Amniotic stem cell (primary cell): ENCODE data around the gene CFAP206.
"Not testable (repeated sequence)": the region's sequence is repeated elsewhere in the genome, so short reads cannot be mapped to it uniquely, and the experiment has no call there.

Experiments used
- DNase-seq: peaks from one replicate; lab custom pipeline; 2025; lab: John Stamatoyannopoulos, UW

The CFAP206 gene

DNA sequence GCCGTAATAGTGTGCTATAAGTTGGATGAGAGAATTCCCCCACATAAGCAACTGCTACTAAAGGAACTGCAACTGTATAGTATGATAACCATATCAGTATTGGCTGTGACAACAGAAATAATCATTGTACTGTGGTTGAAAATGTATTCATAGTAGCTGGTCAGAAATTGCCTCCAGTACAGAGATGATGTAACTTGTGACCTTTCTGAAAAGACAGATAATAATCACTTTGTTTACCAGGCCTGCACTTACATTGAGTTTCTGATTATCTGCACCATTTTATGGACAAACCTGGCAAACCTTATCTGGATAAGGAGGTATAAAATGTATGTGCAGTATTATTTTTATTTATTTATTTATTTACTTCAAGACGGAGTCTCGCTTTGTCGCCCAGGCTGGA, 19.0 kb downstream of the CFAP206 start:
- DNase-seq = no peak

DNA sequence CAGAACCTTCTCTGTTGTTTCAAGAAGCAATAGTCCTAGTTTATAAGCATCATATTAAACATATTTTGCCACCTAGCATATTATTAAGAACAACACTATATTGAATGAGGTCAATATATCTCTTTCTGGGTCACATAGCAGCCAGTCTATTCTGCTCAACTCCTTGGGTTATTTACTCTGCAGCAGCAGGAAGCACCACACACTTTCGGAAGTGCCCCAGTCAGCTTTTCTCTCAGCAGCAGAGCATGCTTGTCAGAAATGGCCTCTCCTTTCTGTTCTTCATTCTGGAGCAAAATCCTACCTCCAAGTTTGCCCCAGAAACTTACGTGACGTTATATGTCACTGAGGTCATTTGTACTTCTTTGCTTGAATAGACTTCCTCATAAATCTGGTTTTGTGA, 22.7 kb downstream of the CFAP206 start:
- no peak for DNase-seq

DNA sequence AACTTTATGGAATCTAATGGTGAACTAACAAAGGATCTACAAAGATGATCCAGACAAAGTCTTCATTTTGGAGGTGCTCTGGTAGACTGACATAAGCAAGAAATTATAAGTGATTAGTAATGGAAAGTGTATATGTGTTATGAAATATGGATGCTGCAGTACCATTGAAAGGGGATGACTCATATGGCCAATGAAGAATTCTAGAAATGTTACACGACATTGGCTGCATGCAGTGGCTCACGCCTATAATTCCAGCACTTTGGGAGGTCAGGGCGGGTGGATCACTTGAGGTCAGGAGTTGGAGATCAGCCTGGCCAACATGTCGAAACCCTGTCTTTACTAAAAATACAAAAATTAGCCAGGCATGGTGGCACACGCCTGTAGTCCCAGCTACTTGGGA, 23.5 kb downstream of the CFAP206 start:
- no peak for DNase-seq

DNA sequence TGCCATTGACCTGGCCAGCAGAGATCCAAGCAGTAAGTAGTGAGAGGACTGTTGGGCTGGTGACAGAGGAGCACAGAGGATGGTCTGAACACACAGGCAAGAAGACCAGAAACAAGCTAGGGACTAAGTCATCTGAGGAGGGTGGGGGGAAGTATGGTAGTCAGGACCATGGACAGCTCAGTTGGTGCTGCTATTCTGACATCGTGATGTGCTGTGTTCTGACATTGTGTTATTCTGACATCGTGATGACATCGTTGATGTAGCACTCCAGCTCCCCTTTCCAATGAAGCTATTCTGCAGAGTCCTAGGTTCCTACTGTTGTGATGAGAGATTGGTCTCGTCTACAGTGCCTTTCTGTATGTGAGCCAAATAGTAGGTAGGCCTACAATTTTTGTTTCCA, 28.7 kb downstream of the CFAP206 start:
- DNase-seq = peak; percentile 8

DNA sequence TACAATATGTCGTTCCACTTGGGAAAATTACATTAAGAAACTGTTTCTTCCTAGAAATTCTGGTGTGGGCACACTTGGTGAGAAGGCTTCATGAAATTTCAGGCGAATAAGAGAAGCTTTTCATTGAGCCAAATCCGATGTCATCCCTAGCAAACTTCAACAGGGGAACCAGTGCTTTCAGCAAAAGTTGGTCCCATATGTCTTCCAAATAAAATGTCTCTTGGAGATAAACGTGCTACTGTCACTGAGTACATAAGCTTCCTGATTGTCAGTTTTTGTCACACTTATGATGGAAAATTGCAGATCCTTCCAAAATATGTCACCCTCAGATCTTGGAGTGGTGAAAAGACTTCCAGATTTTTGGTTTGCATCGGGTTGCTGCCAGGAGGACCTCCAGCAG, 33.9 kb downstream of the CFAP206 start:
- no peak for DNase-seq

DNA sequence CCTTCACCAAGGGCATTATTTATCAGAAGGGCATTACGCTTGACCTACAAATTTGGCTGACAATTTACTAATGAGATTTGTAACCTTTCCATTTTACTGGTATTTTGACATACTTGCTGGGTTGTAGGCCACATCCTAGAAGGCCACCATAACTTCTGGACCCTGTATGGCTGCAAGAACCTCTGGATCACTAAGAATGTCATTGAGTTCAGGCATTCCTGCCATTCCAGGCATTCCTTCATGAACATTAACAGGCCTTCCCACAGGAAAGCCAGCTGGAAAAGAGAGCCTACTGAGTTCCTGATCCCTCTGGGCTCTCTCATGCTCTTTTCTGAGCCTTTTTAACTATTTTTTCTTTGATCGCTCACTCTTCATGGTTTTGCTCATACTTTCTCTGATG, 36.6 kb downstream of the CFAP206 start:
- DNase-seq = no peak

DNA sequence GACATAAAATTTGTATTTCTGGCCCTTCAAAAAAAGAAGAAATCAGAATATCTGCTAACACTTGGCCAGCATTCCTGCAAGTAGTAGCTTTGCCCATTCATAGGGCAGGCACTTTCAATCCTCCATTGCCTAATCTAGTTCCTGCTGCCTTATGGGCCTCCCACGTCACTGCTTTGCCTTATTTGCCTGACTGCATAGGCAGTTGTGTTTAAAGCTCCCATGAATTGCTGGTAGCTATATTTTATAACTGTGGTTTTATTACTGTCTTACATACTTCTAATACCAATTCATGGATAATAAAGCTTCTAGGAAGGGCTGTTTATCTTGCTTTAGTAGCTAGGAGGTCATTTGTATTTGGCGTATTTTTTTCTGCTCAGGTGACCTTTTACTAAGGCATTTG, 57.3 kb downstream of the CFAP206 start:
- DNase-seq = no peak

DNA sequence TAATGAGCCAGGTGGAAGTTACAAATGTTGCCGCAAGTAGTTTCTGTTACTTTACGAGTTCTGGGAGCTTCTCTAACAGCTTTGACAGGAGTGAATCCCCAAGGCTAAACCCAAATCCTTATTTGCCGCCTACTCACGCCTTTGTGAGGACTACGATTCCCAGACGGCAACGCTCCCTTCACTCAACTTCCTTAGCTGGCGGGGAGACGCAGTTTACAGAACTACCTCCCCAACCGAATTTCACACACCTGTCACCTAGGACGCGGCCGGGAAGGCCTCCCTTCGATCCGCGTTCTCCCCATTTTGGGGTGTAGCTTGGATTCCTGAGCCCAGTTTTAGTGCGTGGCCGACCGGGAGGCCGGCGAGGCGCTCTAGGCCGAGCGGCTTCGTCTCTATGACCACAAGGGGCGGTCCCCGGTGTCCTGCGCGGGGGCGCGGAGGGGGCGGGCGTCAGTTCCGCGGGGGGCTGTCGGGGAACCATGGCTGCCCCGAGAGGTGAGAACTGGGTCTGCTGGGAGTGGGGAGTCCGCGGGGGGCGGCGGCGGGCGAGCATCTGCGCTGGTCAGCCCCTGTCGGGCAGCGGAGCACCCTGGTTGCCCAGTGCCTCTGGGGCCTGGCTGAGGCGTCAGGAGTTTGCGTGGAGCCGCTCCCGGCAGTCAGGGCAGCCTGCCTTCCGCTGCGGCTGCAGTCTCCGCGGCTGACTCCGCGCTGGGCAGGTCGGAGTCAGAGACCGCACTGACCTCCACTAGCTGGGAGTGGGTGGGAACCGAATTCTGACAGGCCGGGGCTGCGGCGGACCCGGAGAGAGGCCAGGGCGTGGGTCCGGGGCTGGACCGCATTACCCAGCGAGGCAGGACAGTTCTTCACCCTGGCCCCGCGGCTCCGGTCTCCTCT, 65.0 kb downstream of the CFAP206 start, which contains the start of gene SLC35A1:
Gene SLC35A1 (plus strand): TSS at position 450 of the 894 bp plus-strand sequence. CDS start 30 bp downstream, at position 480.
- peak; percentile 71 for DNase-seq

DNA sequence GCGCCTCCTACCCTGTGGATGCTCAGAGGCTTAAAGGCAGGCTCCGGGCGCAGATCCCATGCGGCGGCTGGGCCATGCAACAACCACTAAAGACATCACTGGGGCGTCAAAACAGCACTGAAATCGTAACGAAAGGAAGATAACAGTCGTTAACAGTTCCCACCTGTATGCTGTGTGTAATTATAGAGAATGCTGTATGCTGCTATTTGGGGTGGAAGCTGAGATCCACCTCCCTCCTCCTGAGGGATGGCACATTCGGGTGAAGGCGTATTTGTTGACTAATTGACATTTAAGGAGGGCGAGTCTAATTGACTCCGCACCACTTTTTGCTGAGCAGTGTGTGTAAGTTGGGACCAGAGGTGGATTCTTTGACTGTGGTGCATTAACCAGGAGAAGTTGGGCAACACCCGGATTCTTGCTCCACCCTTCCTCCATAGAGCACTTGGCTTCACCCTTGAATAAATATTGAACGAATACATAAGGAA, 65.7 kb downstream of the CFAP206 start:
- DNase-seq = no peak

DNA sequence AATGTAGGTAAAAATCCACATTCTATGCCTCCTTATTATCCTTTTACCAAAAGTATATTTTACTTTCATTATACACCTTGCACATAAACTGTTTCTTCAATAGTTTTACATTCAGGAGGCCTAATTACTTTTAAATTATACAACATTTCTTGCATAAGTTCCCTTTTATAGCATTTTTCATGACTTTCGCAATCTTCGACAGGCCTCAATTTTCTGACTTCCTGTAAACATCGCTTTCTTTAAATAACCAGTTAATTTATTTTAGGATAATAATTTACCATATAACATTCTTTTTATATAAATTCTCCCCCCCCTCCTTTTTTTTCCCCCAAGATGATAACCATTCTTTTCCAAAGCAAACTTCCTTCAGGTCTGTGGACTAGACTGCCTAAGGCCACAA, 74.2 kb downstream of the CFAP206 start:
- DNase-seq = no peak

DNA sequence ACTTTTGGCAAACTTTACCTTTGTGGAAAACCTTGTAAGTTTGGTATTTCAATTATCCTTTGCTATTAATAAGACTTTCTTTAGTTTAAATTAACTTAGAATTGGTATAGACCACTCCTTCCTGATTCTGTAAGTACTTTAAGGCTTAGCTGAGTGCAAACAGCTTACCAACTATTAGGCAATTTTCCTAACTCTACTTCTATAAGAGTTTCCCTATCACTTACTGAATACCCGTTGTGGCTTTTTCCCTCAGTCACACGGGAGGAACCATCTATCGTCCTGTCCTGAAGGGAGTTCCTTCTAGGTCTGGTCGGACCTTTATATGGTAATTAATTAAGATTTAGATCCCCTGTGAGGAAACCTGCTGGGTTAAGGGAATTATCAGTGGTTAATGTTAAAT, 74.6 kb downstream of the CFAP206 start:
- no peak for DNase-seq

DNA sequence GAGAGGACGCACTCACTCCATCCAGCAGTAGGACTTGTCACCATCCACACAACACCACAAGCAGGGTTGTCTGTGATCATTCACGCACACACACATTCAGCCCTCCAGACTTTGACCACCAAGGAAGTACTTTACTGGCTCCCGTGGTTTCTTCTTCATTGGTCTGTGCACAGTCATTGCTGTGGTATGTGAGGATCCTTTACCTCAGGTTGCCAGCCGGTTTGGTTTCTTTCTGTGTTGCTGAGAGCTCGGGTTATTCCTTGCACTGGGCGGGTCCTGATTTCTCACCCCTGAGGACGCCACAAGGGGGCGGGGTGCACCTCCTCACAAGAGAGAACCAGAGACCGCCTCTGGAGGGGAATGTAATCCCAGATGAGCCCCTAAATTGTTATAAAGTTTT, 76.2 kb downstream of the CFAP206 start:
- no peak for DNase-seq

DNA sequence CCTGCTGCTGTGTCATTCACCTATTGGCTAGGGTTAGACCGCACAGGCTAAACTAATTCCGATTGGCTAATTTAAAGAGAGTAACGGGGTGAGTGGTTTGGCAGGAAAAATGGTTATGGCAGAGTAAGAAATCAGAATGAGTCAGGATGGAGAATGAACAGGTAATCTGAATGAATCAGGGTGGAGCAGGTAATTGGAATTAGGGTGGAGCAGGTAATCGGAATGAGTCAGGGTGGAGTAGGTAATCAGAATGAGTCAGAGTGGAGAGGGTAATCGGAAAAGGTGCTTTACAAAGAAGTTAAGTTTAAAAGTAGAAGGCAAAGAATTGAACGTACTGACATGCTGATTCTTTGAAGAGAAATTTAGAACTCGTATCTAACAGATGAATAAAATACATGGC, 76.7 kb downstream of the CFAP206 start:
- DNase-seq = no peak

DNA sequence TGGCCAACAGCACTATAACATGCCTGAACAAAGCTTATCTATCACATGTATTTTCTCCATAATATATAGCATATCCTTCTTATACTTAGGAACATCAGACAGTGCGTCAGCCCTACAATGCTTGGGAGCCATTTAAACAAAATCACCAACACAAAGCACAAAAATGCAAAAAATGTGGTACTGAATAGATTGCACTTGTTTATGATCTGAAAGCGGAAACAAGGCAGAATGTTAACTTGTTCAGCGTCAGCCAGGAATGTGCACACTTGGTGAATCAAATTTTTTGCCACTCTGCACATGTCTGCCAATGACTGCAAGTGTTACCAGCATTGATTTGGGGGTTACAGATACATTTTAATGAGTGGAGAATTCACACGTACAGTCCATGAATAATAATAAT, 79.8 kb downstream of the CFAP206 start:
- DNase-seq = no peak

DNA sequence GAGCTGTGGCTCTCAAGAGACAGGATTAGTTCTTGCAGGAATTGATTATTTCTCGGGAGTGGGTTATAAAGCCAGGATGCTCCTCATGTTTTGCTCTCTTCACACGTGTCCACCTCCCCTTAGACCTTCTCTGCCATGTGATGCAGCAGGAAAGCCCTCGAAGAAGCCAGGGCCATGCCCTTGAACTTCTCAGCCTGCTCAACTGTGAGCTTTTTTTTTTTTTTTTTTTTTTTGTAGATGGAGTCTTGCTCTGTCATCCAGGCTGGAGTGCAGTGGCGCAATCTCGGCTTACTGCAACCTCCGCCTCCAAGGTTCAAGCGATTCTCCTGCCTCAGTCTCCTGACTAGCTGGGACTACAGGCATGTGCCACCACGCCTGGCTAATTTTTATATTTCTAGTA, 81.6 kb downstream of the CFAP206 start:
- DNase-seq = not testable (repeated sequence)

DNA sequence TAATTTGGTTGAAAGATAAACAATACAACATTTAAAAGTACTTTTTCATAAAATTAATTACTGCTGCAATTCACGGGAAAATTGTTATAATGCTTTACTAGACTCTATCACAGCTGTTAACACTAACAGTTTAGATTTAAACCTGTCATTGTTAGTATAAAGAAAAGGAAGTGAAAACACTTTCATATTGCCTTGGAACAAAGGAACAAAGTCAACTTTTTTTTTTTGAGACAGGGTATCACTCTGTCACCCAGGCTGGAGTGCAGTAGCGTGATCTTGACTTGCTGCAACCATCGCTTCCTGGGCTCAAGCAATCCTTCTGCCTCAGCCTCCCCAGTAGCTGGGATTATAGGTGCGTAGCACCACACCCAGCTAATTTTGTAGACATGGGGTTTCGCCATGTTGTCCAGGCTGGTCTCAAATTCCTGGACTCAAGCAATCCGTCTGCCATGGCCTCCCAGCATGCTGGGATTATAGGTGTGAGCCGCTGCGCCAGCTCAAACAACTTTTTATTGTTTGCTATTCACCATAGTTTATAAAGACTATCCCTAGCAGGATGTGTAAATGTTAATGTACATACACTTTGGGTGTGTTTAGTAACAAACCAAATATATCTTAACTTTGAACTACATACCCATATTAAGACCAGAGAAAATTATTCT, 87.1 kb downstream of the CFAP206 start:
- no peak for DNase-seq

DNA sequence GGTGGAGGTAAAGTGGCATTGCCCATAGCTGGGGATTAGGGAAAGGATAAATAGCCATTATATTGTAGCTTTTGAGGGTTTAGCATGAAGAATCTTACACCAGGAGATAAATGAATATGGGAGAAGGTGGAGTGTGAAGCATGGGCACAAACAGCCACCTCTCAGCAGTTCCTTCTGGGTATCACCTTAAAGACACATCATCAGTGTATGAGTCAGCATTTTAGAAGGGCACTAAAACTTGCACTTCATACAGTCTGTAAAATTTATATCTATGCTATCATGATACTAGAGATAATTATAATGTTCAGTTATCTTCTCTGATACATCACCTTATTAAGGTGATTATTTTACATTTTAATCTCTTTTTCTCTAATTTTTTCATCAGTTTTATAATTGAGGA, 90.3 kb downstream of the CFAP206 start:
- no peak for DNase-seq

DNA sequence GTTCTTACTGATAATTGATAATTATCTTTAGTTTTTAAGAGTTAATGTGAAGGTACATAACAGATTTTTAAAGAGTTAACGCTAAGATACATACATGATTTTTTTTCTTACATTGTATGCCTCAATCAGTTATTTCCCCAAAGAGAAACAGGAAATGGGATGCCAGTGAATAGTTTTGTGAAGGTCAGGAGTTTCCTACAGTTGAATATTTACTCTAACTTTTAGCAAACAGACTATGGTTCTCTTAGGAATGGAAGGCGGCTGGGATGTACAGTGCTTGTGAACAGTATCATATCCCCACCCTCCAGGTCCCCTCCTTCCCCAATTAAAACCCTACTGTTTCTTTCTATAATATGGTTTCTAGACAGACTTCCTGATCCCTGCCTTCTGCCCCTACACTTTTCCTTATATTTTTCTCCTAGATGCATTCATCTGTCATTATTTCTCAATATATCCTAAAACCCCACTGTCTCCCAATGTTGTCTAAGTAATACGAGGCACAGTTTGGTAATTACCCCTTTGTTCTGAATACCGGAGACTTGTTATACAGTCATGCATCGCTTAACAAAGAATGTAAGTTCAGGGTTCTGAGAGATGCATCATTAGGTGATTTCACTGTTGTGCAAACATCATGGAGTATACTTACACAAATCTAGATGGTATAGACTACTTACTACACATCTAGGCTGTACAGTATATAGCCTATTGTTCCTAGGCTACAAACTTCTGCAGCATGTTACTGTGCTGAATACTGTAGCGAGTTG, 94.2 kb downstream of the CFAP206 start:
- no peak for DNase-seq

DNA sequence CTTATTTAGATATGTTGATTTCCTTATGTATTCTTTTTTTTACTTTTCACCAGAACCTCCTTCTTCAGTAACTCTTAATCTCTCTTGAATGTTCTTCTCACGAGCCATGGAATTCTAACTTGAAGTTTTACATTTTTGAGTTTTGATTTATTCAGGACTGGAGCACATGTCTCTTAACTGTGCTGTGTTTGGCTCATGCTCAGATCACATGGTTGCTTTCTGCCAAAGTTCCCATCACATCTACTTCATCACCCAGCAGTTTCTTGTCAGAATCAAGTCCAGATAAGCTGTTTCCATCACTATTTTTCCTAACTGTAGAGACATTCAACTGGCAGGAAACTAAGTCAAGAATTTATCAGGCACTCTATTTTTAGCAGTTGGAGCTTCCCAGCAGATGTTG, 96.7 kb downstream of the CFAP206 start:
- no peak for DNase-seq
